AG04449 (cell line): ENCODE results near the gene FRMD7.

Experiments
- CTCF ChIA-PET: fragments of 350-600 bp; formaldehyde crosslinking; extraction: SDS; loops from one replicate; lab custom pipeline; 2021; ENCODE audit warnings: antibody characterized with exemption; lab: Yijun Ruan, JAX
- POLR2A ChIA-PET: fragments of 400-600, 350-600 bp; formaldehyde crosslinking; extraction: SDS; loops from one replicate; lab custom pipeline; 2020; ENCODE audit warnings: antibody characterized with exemption, inconsistent platforms; lab: Yijun Ruan, JAX
- DNase-seq: peaks from one replicate; pipeline ENCODE4 v3.0.0-alpha.2; 2010; ENCODE audit warnings: low read depth, low spot score
- H3K4me3 ChIP-seq: 2 replicates; pipeline ENCODE4 v1.5.1; 2011; ENCODE audit warnings: low read depth, mild to moderate bottlenecking, control low read depth, low read length
- TF ChIP-seq, protein P1 (sequence below): IDR thresholded peaks from one replicate; pipeline ENCODE4 v1.5.1; 2011; ENCODE audit warnings: mild to moderate bottlenecking, moderate library complexity, low read length, control low read depth, inconsistent platforms; ENCODE audit not compliant: insufficient read depth; ENCODE audit errors: missing control alignments

FRMD7 gene

DNA sequence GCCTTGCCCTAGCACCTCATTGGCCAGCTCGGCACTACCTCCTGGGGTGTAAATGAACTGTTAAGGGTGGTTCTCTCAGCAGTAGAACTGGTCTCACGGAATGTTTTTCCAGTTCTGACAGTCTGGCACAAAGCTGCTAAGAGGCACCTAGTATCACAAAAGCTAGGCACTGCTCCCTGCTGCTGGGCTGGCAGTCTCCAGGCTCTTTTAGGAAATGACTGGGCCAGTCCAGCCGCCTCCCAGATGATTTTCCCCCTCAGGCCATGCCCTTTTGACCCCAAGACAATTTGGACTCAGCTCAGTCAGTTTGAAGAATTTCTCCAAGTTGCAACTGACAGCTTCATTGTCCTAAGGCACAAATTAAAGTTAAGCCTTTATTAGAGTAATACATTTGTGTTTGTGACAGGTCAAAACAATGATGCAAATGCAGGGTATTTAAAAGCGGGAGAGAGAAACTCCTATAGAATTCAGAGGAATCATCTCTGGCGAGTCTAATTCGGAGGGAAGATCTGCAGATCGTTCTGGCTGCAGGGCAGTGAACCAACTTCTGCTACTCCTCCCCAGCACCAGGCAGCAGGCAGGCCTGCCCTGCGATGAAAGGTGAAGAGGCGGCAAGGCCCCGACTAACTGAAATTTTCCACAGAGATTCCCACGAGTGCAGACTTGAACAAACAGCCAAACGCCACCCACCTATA lies 7.9 kb downstream of the FRMD7 start:
- H3K4me3 ChIP-seq = no peak overlapping the region
- POLR2A ChIA-PET = no interaction called here
- CTCF ChIA-PET = no interaction called here
- TF ChIP-seq, protein P1, sequence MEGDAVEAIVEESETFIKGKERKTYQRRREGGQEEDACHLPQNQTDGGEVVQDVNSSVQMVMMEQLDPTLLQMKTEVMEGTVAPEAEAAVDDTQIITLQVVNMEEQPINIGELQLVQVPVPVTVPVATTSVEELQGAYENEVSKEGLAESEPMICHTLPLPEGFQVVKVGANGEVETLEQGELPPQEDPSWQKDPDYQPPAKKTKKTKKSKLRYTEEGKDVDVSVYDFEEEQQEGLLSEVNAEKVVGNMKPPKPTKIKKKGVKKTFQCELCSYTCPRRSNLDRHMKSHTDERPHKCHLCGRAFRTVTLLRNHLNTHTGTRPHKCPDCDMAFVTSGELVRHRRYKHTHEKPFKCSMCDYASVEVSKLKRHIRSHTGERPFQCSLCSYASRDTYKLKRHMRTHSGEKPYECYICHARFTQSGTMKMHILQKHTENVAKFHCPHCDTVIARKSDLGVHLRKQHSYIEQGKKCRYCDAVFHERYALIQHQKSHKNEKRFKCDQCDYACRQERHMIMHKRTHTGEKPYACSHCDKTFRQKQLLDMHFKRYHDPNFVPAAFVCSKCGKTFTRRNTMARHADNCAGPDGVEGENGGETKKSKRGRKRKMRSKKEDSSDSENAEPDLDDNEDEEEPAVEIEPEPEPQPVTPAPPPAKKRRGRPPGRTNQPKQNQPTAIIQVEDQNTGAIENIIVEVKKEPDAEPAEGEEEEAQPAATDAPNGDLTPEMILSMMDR = no peak
- no peak for DNase-seq

DNA sequence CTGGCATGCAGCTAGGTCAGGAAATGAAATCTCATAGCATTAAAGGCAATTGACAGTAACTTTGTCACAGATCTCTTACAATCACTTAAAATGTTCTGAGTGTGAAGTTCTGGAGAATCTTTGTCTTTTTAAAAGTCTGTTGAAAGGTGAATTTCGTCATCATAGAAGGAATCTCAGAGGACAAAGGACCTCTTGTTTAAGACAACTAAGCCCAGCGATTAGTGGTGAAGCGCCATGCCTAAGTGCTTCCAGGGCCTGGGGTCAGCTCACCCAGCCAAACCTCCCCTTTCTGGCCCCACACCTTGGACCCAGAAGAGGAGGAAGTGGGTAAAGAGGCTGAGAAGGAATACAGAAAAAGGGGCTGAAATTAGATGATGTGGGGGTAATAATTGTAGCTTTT lies 8.5 kb downstream of the FRMD7 start:
- TF ChIP-seq, protein P1 = no peak
- POLR2A ChIA-PET = no interaction called here
- H3K4me3 ChIP-seq = no peak overlapping the region
- CTCF ChIA-PET = no interaction called here
- DNase-seq = no peak

DNA sequence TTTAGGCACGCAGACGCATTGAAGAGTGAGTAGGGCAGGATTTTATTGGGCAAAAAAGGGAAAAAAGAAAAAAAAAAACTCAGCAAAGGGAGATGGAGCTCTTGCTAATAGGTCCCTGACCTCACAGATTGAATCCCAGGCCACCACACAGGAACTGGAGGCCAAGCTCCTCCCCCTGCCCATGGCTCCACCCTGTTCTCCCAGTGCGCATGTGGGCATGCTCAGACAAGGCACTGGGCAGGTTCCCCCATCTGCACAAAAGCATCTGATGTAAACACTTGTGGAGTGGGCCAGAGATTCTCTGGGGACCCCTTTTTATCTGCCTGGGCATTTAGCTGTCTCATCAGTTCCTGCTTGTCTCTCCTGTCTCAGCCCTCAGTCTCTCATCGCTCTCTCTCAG lies 9.5 kb downstream of the FRMD7 start:
- POLR2A ChIA-PET = no interaction called here
- CTCF ChIA-PET = interaction anchor here (1.3 kb wide), 1 partner anchor 9 kb away, joined by 3 read pairs; the partner anchor contains the start of gene FRMD7
- no peak overlapping the region for H3K4me3 ChIP-seq
- DNase-seq = no peak
- TF ChIP-seq, protein P1 = no peak

DNA sequence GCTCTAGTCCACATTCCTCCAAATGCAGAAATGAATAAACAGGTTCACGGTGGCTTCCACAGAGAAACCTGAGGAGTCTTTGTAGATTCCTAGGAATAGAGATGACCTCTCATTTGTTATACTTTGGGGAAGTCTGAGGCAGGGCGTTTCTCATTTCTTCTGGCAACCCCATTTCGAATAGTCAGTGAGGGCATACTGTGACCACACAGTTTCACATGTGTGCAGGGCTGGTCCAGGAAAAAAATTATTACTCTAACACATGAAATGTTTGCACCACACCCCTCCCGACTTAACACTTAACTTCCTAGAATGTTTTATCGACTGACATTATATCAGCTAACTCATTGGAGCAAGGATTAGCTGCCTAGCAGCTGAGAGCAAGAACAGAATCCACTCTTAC lies 12.0 kb downstream of the FRMD7 start:
- ChIA-PET CTCF (no interaction called here), POLR2A (no interaction called here)
- H3K4me3 ChIP-seq = no peak overlapping the region
- TF ChIP-seq, protein P1 = no peak
- DNase-seq = no peak

DNA sequence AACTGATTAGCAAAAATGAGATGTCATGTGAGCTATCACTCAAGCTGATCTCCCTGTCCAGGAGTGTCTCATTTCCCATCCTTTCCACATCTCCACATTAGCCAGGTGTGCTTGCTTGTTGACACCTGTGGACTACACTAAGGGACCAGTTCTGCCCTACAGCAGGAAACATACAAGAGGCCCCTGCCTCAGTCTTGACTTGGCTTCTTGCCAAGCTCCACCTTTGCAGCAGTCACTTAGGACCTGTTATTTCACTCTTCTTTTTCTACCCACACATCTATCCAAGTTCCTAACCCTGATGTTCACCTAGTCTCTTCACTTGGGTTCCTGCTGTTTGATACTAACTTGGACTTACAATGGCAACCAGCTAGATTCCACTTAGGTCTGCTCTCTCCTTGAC lies 13.2 kb downstream of the FRMD7 start:
- ChIA-PET POLR2A (no interaction called here), CTCF (no interaction called here)

DNA sequence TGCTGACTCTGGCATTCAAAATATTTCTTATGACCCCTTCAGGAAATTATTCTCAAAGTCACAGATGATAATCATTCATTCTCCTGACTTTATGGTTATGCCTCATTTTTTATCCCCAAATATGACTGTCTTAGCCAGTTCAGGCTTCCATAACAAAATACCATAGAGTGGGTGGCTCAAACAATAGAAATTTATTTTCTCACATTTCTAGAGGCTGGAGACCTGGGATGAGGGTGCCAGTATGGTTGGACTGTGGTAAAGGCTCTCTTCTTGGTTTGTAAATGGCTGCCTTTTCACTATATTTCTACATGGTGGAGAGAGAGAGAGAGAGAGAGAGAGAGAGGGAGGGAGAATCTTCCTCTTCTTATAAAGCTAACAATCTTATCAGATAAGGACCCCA lies 20.5 kb downstream of the FRMD7 start:
- ChIA-PET POLR2A (no interaction called here), CTCF (interaction anchor here (2.1 kb wide), 1 partner anchor 14 kb away, joined by 5 read pairs; no protein-coding TSS in a partner anchor)
- TF ChIP-seq, protein P1 = no peak
- DNase-seq = no peak
- no peak overlapping the region for H3K4me3 ChIP-seq

More for the DNA sequence above, 13.2 kb downstream of the FRMD7 start:
- no peak overlapping the region for H3K4me3 ChIP-seq
- TF ChIP-seq, protein P1 = no peak
- no peak for DNase-seq
